ENCODE measurements around the gene SUSD3.

DNA sequence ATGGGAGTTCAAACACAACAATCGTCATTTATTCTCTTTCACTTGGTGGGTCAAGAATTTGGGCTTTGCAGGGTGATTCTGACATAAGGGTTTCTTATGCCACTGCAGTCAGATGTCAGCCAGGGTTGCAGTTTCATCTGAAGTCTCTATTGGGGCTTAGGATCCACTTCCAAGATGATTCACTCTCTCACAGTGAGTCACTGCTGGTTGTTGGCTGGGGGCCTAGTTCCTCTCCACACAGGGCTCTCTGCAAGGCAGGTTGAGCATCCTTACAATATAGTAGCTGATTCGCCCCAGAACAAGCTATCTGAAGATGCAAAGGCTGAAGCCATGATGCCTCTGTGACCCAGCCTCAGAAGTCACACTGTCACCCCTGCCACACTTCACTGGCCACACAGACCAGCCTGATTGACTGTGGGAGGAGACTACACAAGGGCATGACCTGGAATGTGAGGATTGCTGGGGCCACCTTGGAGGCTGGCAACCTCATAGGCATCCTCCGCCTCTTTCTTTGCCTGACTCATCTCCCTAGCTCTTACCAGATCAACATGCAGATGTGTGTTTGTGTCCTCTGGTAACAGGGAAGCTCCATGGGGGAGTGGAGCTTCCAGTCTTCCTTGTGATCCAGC is 33.1 kb downstream of the SUSD3 start:
- TF ChIP-seq JUND (IDR thresholded peaks at IDR 0.05; ENCODE audit: low read length) (no peak), POU5F1 (IDR thresholded peaks at IDR 0.05; ENCODE audit: low read depth, low read length) (no peak), BRCA1 (IDR thresholded peaks at IDR 0.05; ENCODE audit: low read depth, low read length) (no peak), EP300 (IDR thresholded peaks at IDR 0.05; ENCODE audit: borderline replicate concordance in 1 of 2, low read depth in 2 of 2, low read length in 2 of 2) (no peak), SP1 (IDR thresholded peaks at IDR 0.05; ENCODE audit: low read depth, low read length) (no peak), JUN (IDR thresholded peaks at IDR 0.05; ENCODE audit: low read depth, low read length) (no peak), POLR2A (IDR thresholded peaks at IDR 0.05; ENCODE audit: control extremely low read depth in 1 of 2, low read depth in 2 of 2, low read length in 2 of 2) (no peak), EZH2 (IDR thresholded peaks at IDR 0.05; ENCODE audit: low read depth, low read length, severe bottlenecking) (no peak), TAF1 (IDR thresholded peaks at IDR 0.05; ENCODE audit: low read depth, low read length) (no peak), RBBP5 (IDR thresholded peaks at IDR 0.05; ENCODE audit: borderline replicate concordance, low read depth, low read length) (no peak), RXRA (IDR thresholded peaks at IDR 0.05; ENCODE audit: insufficient read depth, low read depth, low read length) (no peak)
- TF ChIP-seq, protein P1, sequence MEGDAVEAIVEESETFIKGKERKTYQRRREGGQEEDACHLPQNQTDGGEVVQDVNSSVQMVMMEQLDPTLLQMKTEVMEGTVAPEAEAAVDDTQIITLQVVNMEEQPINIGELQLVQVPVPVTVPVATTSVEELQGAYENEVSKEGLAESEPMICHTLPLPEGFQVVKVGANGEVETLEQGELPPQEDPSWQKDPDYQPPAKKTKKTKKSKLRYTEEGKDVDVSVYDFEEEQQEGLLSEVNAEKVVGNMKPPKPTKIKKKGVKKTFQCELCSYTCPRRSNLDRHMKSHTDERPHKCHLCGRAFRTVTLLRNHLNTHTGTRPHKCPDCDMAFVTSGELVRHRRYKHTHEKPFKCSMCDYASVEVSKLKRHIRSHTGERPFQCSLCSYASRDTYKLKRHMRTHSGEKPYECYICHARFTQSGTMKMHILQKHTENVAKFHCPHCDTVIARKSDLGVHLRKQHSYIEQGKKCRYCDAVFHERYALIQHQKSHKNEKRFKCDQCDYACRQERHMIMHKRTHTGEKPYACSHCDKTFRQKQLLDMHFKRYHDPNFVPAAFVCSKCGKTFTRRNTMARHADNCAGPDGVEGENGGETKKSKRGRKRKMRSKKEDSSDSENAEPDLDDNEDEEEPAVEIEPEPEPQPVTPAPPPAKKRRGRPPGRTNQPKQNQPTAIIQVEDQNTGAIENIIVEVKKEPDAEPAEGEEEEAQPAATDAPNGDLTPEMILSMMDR (IDR thresholded peaks at IDR 0.05; ENCODE audit: control extremely low read depth in 1 of 3, insufficient read depth in 1 of 3, low read depth in 1 of 3, low read length in 3 of 3): no peak
- TF ChIP-seq, protein P2, sequence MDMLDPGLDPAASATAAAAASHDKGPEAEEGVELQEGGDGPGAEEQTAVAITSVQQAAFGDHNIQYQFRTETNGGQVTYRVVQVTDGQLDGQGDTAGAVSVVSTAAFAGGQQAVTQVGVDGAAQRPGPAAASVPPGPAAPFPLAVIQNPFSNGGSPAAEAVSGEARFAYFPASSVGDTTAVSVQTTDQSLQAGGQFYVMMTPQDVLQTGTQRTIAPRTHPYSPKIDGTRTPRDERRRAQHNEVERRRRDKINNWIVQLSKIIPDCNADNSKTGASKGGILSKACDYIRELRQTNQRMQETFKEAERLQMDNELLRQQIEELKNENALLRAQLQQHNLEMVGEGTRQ (IDR thresholded peaks at IDR 0.05; ENCODE audit: low read length): no peak

Measured in H1 (cell line).